ENCODE measurements around the gene PRKG2. TPM values are rescaled to one million over a fixed set of nuclear protein-coding genes. Genes with fewer than 3 reads are reported as not detected.

PRKG2 gene
- polyA plus RNA-seq, 1 of the 3 experiments (the other 2 are of a cell fraction): not detected

GRCh38 chr4:81040012-81040659 lies 174.9 kb downstream of the PRKG2 start:
- TF ChIP-seq CTCF (IDR thresholded peaks at IDR 0.05): peak; percentile 90
- TF ChIP-seq USF2 (IDR thresholded peaks at IDR 0.05; ENCODE audit: borderline replicate concordance, low read depth, low read length): no peak
- no peak for TF ChIP-seq NFIC (IDR thresholded peaks at IDR 0.05; ENCODE audit: borderline replicate concordance)
- TF ChIP-seq FOXJ3 (CRISPR knock-in tag; IDR thresholded peaks at IDR 0.05): no peak
- no peak for TF ChIP-seq TEAD4 (IDR thresholded peaks at IDR 0.05; ENCODE audit: borderline replicate concordance, insufficient read depth)
- TF ChIP-seq, protein P1, sequence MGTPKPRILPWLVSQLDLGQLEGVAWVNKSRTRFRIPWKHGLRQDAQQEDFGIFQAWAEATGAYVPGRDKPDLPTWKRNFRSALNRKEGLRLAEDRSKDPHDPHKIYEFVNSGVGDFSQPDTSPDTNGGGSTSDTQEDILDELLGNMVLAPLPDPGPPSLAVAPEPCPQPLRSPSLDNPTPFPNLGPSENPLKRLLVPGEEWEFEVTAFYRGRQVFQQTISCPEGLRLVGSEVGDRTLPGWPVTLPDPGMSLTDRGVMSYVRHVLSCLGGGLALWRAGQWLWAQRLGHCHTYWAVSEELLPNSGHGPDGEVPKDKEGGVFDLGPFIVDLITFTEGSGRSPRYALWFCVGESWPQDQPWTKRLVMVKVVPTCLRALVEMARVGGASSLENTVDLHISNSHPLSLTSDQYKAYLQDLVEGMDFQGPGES (IDR thresholded peaks at IDR 0.05; ENCODE audit: low read depth, low read length): no peak
- no peak for TF ChIP-seq YY1 (IDR thresholded peaks at IDR 0.05; ENCODE audit: low read depth)
- TF ChIP-seq EP300 (IDR thresholded peaks at IDR 0.05; ENCODE audit: borderline replicate concordance in 1 of 2, low read depth in 1 of 2, low read length in 1 of 2): no peak
- no peak for TF ChIP-seq ZBTB33 (IDR thresholded peaks at IDR 0.05; ENCODE audit: borderline replicate concordance, low read depth)
- TF ChIP-seq JUND (IDR thresholded peaks at IDR 0.05): no peak
- TF ChIP-seq CHD2 (IDR thresholded peaks at IDR 0.05; ENCODE audit: low read length, partially characterized antibody): no peak
- TF ChIP-seq SMC3 (IDR thresholded peaks at IDR 0.05; ENCODE audit: low read depth, low read length): peak; percentile 62
- TF ChIP-seq EZH2phosphoT487 (IDR thresholded peaks at IDR 0.05; ENCODE audit: borderline replicate concordance, low read depth): no peak
- TF ChIP-seq RAD21 (IDR thresholded peaks at IDR 0.05; ENCODE audit: low read length): peak; percentile 79
- TF ChIP-seq MEF2A (IDR thresholded peaks at IDR 0.05; ENCODE audit: borderline replicate concordance, low read depth): no peak
- no peak for TF ChIP-seq RXRA (IDR thresholded peaks at IDR 0.05; ENCODE audit: borderline replicate concordance, low read depth)
- no peak for TF ChIP-seq SIN3A (IDR thresholded peaks at IDR 0.05; ENCODE audit: borderline replicate concordance, low read depth, low read length)
- no peak for TF ChIP-seq USF1 (IDR thresholded peaks at IDR 0.05; ENCODE audit: borderline replicate concordance, low read depth)
- H3F3A ChIP-seq (replicated peaks; ENCODE audit: insufficient read depth): no peaks in the 10 kb centered on the region
- H3K36me3 ChIP-seq (replicated peaks in 1 of 2; ENCODE audit: control insufficient read depth in 1 of 2, insufficient read depth in 2 of 2, low read length in 1 of 2): no peaks in the 10 kb centered on the region
- POLR2A ChIA-PET: no interaction called here
- H3K27me3 ChIP-seq (ENCODE audit: insufficient read depth): 0 out of 2 replicates have a peak, but pooled peaks cover 8% of the 10 kb centered on the region
- no peaks in the 10 kb centered on the region for H3K9me3 ChIP-seq
- H2AFZ ChIP-seq (ENCODE audit: low read depth): 0 out of 2 replicates have a peak overlapping the region, but pooled peaks have one; percentile 10
- CTCF ChIA-PET: interaction anchor here (0.5 to 2.4 kb wide), 20 partner anchors 10 to 681 kb away, joined by 3 to 26 read pairs (median 4); partner anchors contain the start of gene BMP3
- 7% methylated on average over 4 of the region's 4 CpGs for WGBS (ENCODE audit: low lambda C conversion rate)
- H3K4me1 ChIP-seq (ENCODE audit: control insufficient read depth in 1 of 2, insufficient read depth in 2 of 2, low read depth in 1 of 2, low read length in 1 of 2): no peaks in the 10 kb centered on the region; a peak in 1 of 4 replicates
- peak overlapping the region in 1 of 2 experiments; percentile 27; a peak in 1 of 4 replicates for H3K4me3 ChIP-seq (ENCODE audit: low read depth in 2 of 2, low read length in 1 of 2)
- H3K9me2 ChIP-seq: no peaks in the 10 kb centered on the region
- no peaks in the 10 kb centered on the region for H3K79me2 ChIP-seq (ENCODE audit: insufficient read depth)
- no peak overlapping the region for H3K9ac ChIP-seq
- DNase-seq: peak; percentile 15
- no peak overlapping the region for H3K27ac ChIP-seq (ENCODE audit: low read depth in 2 of 2, low read length in 1 of 2)
- no peaks in the 10 kb centered on the region for H4K20me1 ChIP-seq (ENCODE audit: insufficient read depth)
- H3K4me2 ChIP-seq: no peak overlapping the region
